Body of pancreas (tissue), 4 donors: ENCODE data around the gene THSD7A.

Experiments used
- CTCF ChIP-seq, 7 experiments: fragments of 450-650 bp in 4 of 7; fragments of 200-600 bp in 3 of 7; sonication (generic) in 3 of 7; IDR thresholded peaks; one replicate each; pipeline ENCODE4 v1.5.1; 2016 to 2019; ENCODE audit warnings: antibody characterized with exemption in 7 of 7
- POLR2A ChIP-seq, 3 donors: fragments of 450-650 bp; IDR thresholded peaks; one replicate each; pipeline ENCODE4 v1.6.1; 2016; ENCODE audit warnings: antibody characterized with exemption in 3 of 3, mild to moderate bottlenecking in 2 of 3

- no peak for TF ChIP-seq CTCF (IDR thresholded peaks at IDR 0.05)
- TF ChIP-seq POLR2A (IDR thresholded peaks at IDR 0.05) = no peak
These were observed 397.6 kb downstream of the THSD7A start for GRCh38 chr7:11434366-11434765.
